Mucosa of rectum (tissue), 2 donors: ENCODE results near the gene TLE4.

Source experiments
- H3K27ac ChIP-seq, 2 donors: one replicate each; pipeline ENCODE4 v1.7.0; 2013; ENCODE audit warnings: inconsistent platforms in 2 of 2, low read depth in 2 of 2, low read length in 2 of 2
- H3K27me3 ChIP-seq, 2 donors: one replicate each; pipeline ENCODE4 v1.7.0; 2013; ENCODE audit warnings: low read length in 2 of 2; ENCODE audit not compliant: control insufficient read depth in 2 of 2, insufficient read depth in 2 of 2
- H3K36me3 ChIP-seq, 2 donors: one replicate each; pipeline ENCODE4 v1.7.0; 2013; ENCODE audit warnings: low read length in 2 of 2; ENCODE audit not compliant: control insufficient read depth in 2 of 2, insufficient read depth in 2 of 2
- H3K4me1 ChIP-seq, 2 donors: one replicate each; pipeline ENCODE4 v1.7.0; 2013; ENCODE audit warnings: low read length in 2 of 2, mild to moderate bottlenecking in 1 of 2; ENCODE audit not compliant: control insufficient read depth in 2 of 2, insufficient read depth in 2 of 2
- H3K4me3 ChIP-seq, 2 donors: one replicate each; pipeline ENCODE4 v1.7.0; 2013; ENCODE audit warnings: low read length in 2 of 2
- H3K9ac ChIP-seq, 2 donors: one replicate each; pipeline ENCODE4 v1.7.0; 2013; ENCODE audit warnings: low read length in 2 of 2, low read depth in 1 of 2, mild to moderate bottlenecking in 1 of 2
- H3K9me3 ChIP-seq, 2 donors: one replicate each; pipeline ENCODE4 v1.7.0; 2013; ENCODE audit warnings: low read length in 2 of 2; ENCODE audit not compliant: control insufficient read depth in 2 of 2
- donor health status: healthy.
- donor health status: Normal muscosa, but diverticular disease.

Gene TLE4

GRCh38 chr9:79684711-79685575 is 113.2 kb downstream of the TLE4 start:
- Histone ChIP-seq H3K27ac (no peak overlapping the region), H3K4me3 (no peak overlapping the region)

GRCh38 chr9:79685577-79685976 is 113.8 kb downstream of the TLE4 start:
- no peak overlapping the region for H3K9ac ChIP-seq
- no peaks in the 10 kb centered on the region for H3K36me3 ChIP-seq
- H3K4me3 ChIP-seq, result no peak overlapping the region
- no peak overlapping the region for H3K27ac ChIP-seq
- no peaks in the 10 kb centered on the region for H3K27me3 ChIP-seq
- H3K9me3 ChIP-seq, result no peaks in the 10 kb centered on the region
- H3K4me1 ChIP-seq, result peaks cover 2 to 6% of the 10 kb centered on the region in 2 donors

More at GRCh38 chr9:79684711-79685575, 113.2 kb downstream of the TLE4 start:
- Histone ChIP-seq H3K36me3 (no peaks in the 10 kb centered on the region), H3K27me3 (no peaks in the 10 kb centered on the region), H3K9me3 (no peaks in the 10 kb centered on the region), H3K4me1 (peaks cover 2 to 6% of the 10 kb centered on the region in 2 donors), H3K9ac (no peak overlapping the region)

- H3K27ac ChIP-seq, result no peak overlapping the region
- no peaks in the 10 kb centered on the region for H3K9me3 ChIP-seq
- no peaks in the 10 kb centered on the region for H3K27me3 ChIP-seq
- H3K4me1 ChIP-seq, result peaks cover 2 to 6% of the 10 kb centered on the region in 2 donors
- no peak overlapping the region for H3K9ac ChIP-seq
- no peak overlapping the region for H3K4me3 ChIP-seq
- no peaks in the 10 kb centered on the region for H3K36me3 ChIP-seq
Measured at GRCh38 chr9:79686381-79687130, 114.8 kb downstream of the TLE4 start.

GRCh38 chr9:79687131-79687447 is 115.3 kb downstream of the TLE4 start:
- Histone ChIP-seq H3K9ac (no peak overlapping the region), H3K27ac (no peak overlapping the region), H3K27me3 (no peaks in the 10 kb centered on the region), H3K36me3 (no peaks in the 10 kb centered on the region), H3K4me3 (no peak overlapping the region), H3K9me3 (no peaks in the 10 kb centered on the region), H3K4me1 (peaks cover 1 to 6% of the 10 kb centered on the region in 2 donors)

- Histone ChIP-seq H3K27me3 (no peaks in the 10 kb centered on the region), H3K9ac (no peak overlapping the region), H3K9me3 (no peaks in the 10 kb centered on the region), H3K27ac (no peak overlapping the region), H3K36me3 (no peaks in the 10 kb centered on the region), H3K4me1 (peaks cover 0 to 6% of the 10 kb centered on the region in 2 donors), H3K4me3 (no peak overlapping the region)
Measured at GRCh38 chr9:79688363-79688762, 116.6 kb downstream of the TLE4 start.

- H3K4me3 ChIP-seq, result no peak overlapping the region
- H3K27ac ChIP-seq, result no peak overlapping the region
- H3K9ac ChIP-seq, result no peak overlapping the region
- H3K36me3 ChIP-seq, result no peaks in the 10 kb centered on the region
- H3K9me3 ChIP-seq, result no peaks in the 10 kb centered on the region
- H3K4me1 ChIP-seq, result peaks cover 0 to 6% of the 10 kb centered on the region in 2 donors
- H3K27me3 ChIP-seq, result no peaks in the 10 kb centered on the region
Measured at GRCh38 chr9:79689576-79689975, 117.8 kb downstream of the TLE4 start.

GRCh38 chr9:79691496-79691895 is 119.7 kb downstream of the TLE4 start:
- Histone ChIP-seq H3K36me3 (no peaks in the 10 kb centered on the region), H3K4me1 (peaks cover 0 to 5% of the 10 kb centered on the region in 2 donors), H3K9me3 (no peaks in the 10 kb centered on the region), H3K4me3 (no peak overlapping the region), H3K27me3 (no peaks in the 10 kb centered on the region), H3K9ac (no peak overlapping the region), H3K27ac (no peak overlapping the region)

- H3K4me1 ChIP-seq, result no peaks in the 10 kb centered on the region
- H3K27ac ChIP-seq, result no peak overlapping the region
- no peak overlapping the region for H3K9ac ChIP-seq
- no peak overlapping the region for H3K4me3 ChIP-seq
- no peaks in the 10 kb centered on the region for H3K36me3 ChIP-seq
- H3K9me3 ChIP-seq, result no peaks in the 10 kb centered on the region
- H3K27me3 ChIP-seq, result no peaks in the 10 kb centered on the region
Measured at GRCh38 chr9:79692857-79693571, 121.2 kb downstream of the TLE4 start.

- H3K9me3 ChIP-seq, result no peaks in the 10 kb centered on the region
- H3K4me1 ChIP-seq, result no peaks in the 10 kb centered on the region
- H3K27me3 ChIP-seq, result no peaks in the 10 kb centered on the region
- H3K4me3 ChIP-seq, result no peak overlapping the region
- H3K9ac ChIP-seq, result no peak overlapping the region
- no peak overlapping the region for H3K27ac ChIP-seq
- no peaks in the 10 kb centered on the region for H3K36me3 ChIP-seq
Measured at GRCh38 chr9:79693750-79694149, 122.0 kb downstream of the TLE4 start.

GRCh38 chr9:79694208-79694607 is 122.4 kb downstream of the TLE4 start:
- H3K9me3 ChIP-seq, result no peaks in the 10 kb centered on the region
- no peaks in the 10 kb centered on the region for H3K4me1 ChIP-seq
- H3K4me3 ChIP-seq, result no peak overlapping the region
- H3K36me3 ChIP-seq, result no peaks in the 10 kb centered on the region
- H3K27me3 ChIP-seq, result no peaks in the 10 kb centered on the region
- no peak overlapping the region for H3K27ac ChIP-seq
- H3K9ac ChIP-seq, result no peak overlapping the region
